HepG2 (cell line): ENCODE data around the gene CYP2W1. TPM values are rescaled to one million over a fixed set of nuclear protein-coding genes. Genes with fewer than 3 reads are reported as not detected.

ENCODE experiments used
- ARHGAP35 ChIP-seq: sonication (generic); formaldehyde crosslinking; IDR thresholded peaks from 2 replicates; pipeline ENCODE4 v1.9.0; 2022; ENCODE audit warnings: mild to moderate bottlenecking, inconsistent platforms, moderate library complexity, missing genetic modification reagents, borderline replicate concordance
- ARNT ChIP-seq: fragments of 450-650 bp; IDR thresholded peaks from 2 replicates; pipeline ENCODE4 v1.6.1; 2017
- CCDC6 ChIP-seq: sonication (generic); formaldehyde crosslinking; IDR thresholded peaks from 2 replicates; pipeline ENCODE4 v1.8.1; 2022; ENCODE audit warnings: mild to moderate bottlenecking, missing genetic modification reagents, moderate library complexity
- CENPT ChIP-seq: sonication (generic); formaldehyde crosslinking; IDR thresholded peaks from 2 replicates; pipeline ENCODE4 v1.8.0; 2022; ENCODE audit warnings: low read depth, mild to moderate bottlenecking, moderate library complexity, missing genetic modification reagents
- FOXA3 ChIP-seq: IDR thresholded peaks from 2 replicates; pipeline ENCODE4 v1.6.1; 2016; ENCODE audit warnings: missing genetic modification reagents, missing compliant biosample characterization
- KDM1A ChIP-seq: IDR thresholded peaks from 2 replicates; pipeline ENCODE4 v1.6.1; 2016; ENCODE audit warnings: missing compliant biosample characterization
- KLF6 ChIP-seq: IDR thresholded peaks from 2 replicates; pipeline ENCODE4 v1.8.0; 2016; ENCODE audit warnings: missing biosample characterization, missing genetic modification reagents
- MBNL3 ChIP-seq: fragments of 250-450 bp; sonication (Bioruptor Pico); conservative IDR thresholded peaks from 2 replicates; pipeline ENCODE4 v1.8.0; 2022; ENCODE audit warnings: mild to moderate bottlenecking, inconsistent platforms
- MED1 ChIP-seq: sonication (generic); formaldehyde crosslinking; IDR thresholded peaks from 2 replicates; pipeline ENCODE4 v1.4.0; 2020; ENCODE audit warnings: missing genetic modification reagents
- NR2F1 ChIP-seq, 2 experiments: fragments of 450-650 bp in 1 of 2; formaldehyde crosslinking in 1 of 2; IDR thresholded peaks; 2 replicates each; pipeline versions ENCODE4 v1.5.0 to v1.6.1; 2016 to 2020; ENCODE audit warnings: mild to moderate bottlenecking in 1 of 2, missing compliant biosample characterization in 1 of 2, missing genetic modification reagents in 1 of 2, moderate library complexity in 1 of 2
- PHF20 ChIP-seq: sonication (generic); formaldehyde crosslinking; IDR thresholded peaks from 2 replicates; pipeline ENCODE4 v1.5.0; 2020; ENCODE audit warnings: mild to moderate bottlenecking, missing genetic modification reagents
- SATB2 ChIP-seq: sonication (generic); formaldehyde crosslinking; IDR thresholded peaks from 2 replicates; pipeline ENCODE4 v1.5.0; 2020; ENCODE audit warnings: missing genetic modification reagents
- STAG1 ChIP-seq: sonication (generic); formaldehyde crosslinking; IDR thresholded peaks from 2 replicates; pipeline ENCODE4 v1.4.0; 2020; ENCODE audit warnings: missing genetic modification reagents
- ZBTB42 ChIP-seq: sonication (generic); formaldehyde crosslinking; IDR thresholded peaks from 2 replicates; pipeline ENCODE4 v1.5.0; 2020; ENCODE audit warnings: mild to moderate bottlenecking, missing genetic modification reagents
- ZBTB49 ChIP-seq: sonication (generic); formaldehyde crosslinking; IDR thresholded peaks from 2 replicates; pipeline ENCODE4 v1.4.0; 2020; ENCODE audit warnings: missing genetic modification reagents, borderline replicate concordance
- ZNF124 ChIP-seq: sonication (generic); formaldehyde crosslinking; IDR thresholded peaks from 2 replicates; pipeline ENCODE4 v1.4.0; 2020; ENCODE audit warnings: missing genetic modification reagents
- ZNF18 ChIP-seq: sonication (generic); formaldehyde crosslinking; IDR thresholded peaks from 2 replicates; pipeline ENCODE4 v1.8.0; 2022; ENCODE audit warnings: mild to moderate bottlenecking, missing genetic modification reagents; ENCODE audit not compliant: insufficient replicate concordance
- ZNF343 ChIP-seq: sonication (generic); formaldehyde crosslinking; IDR thresholded peaks from 2 replicates; pipeline ENCODE4 v1.4.0; 2020; ENCODE audit warnings: mild to moderate bottlenecking, missing genetic modification reagents
- ZNF468 ChIP-seq: sonication (generic); formaldehyde crosslinking; IDR thresholded peaks from 2 replicates; pipeline ENCODE4 v1.8.0; 2022; ENCODE audit warnings: mild to moderate bottlenecking, moderate library complexity, missing genetic modification reagents
- ZNF577 ChIP-seq: sonication (generic); formaldehyde crosslinking; IDR thresholded peaks from 2 replicates; pipeline ENCODE4 v1.4.0; 2020; ENCODE audit warnings: mild to moderate bottlenecking, low read depth, missing genetic modification reagents, borderline replicate concordance
- ZNF7 ChIP-seq: IDR thresholded peaks from 2 replicates; pipeline ENCODE4 v1.6.1; 2016; ENCODE audit warnings: missing biosample characterization, missing genetic modification reagents
- ZNF766 ChIP-seq: sonication (generic); formaldehyde crosslinking; IDR thresholded peaks from 2 replicates; pipeline ENCODE4 v1.5.0; 2020; ENCODE audit warnings: missing genetic modification reagents, borderline replicate concordance
- ZNF768 ChIP-seq: sonication (generic); formaldehyde crosslinking; IDR thresholded peaks from 2 replicates; pipeline ENCODE4 v1.4.0; 2020; ENCODE audit warnings: missing genetic modification reagents
- polyA plus RNA-seq, 8 experiments: library from polyadenylated mRNA; depleted of rRNA in 3 of 8; stranded (reverse) in 7 of 8; unstranded in 1 of 8; fragments of >200 nt; fragmentation: Illumina TruSeq in 4 of 8; extraction: Trizol in 4 of 8; gene quantifications; 2 replicates each; pipeline versions ENCODE4 v1.2.1 to v1.2.3, GENCODE V29; 2011 to 2016; ENCODE audit warnings: low read depth in 4 of 8, missing spikeins in 1 of 8, mixed read lengths in 1 of 8; ENCODE audit not compliant: insufficient read depth in 1 of 8
- total RNA-seq, 5 experiments: library from RNA; depleted of rRNA; stranded (reverse); fragments of >200 nt; fragmentation: Illumina TruSeq; extraction: Trizol; gene quantifications; 2 replicates each; pipeline ENCODE4 v1.2.3, GENCODE V29; 2016; ENCODE audit warnings: low read depth in 1 of 5
- TF ChIP-seq, protein P1 (sequence below): IDR thresholded peaks from 2 replicates; pipeline ENCODE4 v1.6.1; 2016; ENCODE audit warnings: missing compliant biosample characterization, missing genetic modification reagents, borderline replicate concordance
- TF ChIP-seq, protein P2 (sequence below): sonication (generic); formaldehyde crosslinking; IDR thresholded peaks from 2 replicates; pipeline ENCODE4 v1.4.0; 2020; ENCODE audit warnings: mild to moderate bottlenecking, low read depth, missing genetic modification reagents

CYP2W1 gene
- total and polyA plus RNA-seq, 2 of the 13 experiments (the other 11 are each of a cell fraction or from before 2014, with no cell fraction given): 19.5 to 31.7 TPM

- TF ChIP-seq SATB2 (CRISPR knock-in tag): no peak
- TF ChIP-seq ARNT: no peak
- TF ChIP-seq ZNF577 (CRISPR knock-in tag): no peak
- TF ChIP-seq KDM1A: 0 out of 2 replicates have a peak, but pooled peaks have one; percentile 44
- TF ChIP-seq KLF6 (CRISPR knock-in tag): no peak
- no peak for TF ChIP-seq FOXA3 (CRISPR knock-in tag)
- no peak for TF ChIP-seq MBNL3
- TF ChIP-seq ZNF768: peak; percentile 36; the same call in 1 of the 2 replicates
- TF ChIP-seq ZNF124 (CRISPR knock-in tag): no peak
- TF ChIP-seq NR2F1 (CRISPR knock-in tag; IDR thresholded peaks at IDR 0.05): no peak
- no peak for TF ChIP-seq PHF20 (CRISPR knock-in tag)
- no peak for TF ChIP-seq MED1 (CRISPR knock-in tag)
- no peak for TF ChIP-seq ZBTB49 (CRISPR knock-in tag)
- no peak for TF ChIP-seq ZNF343 (CRISPR knock-in tag)
- 0 out of 2 replicates have a peak, but pooled peaks have one; percentile 29 for TF ChIP-seq ZNF468
- no peak for TF ChIP-seq ZNF7 (CRISPR knock-in tag)
- no peak for TF ChIP-seq ZNF766
- no peak for TF ChIP-seq STAG1 (CRISPR knock-in tag)
- TF ChIP-seq, protein P1, sequence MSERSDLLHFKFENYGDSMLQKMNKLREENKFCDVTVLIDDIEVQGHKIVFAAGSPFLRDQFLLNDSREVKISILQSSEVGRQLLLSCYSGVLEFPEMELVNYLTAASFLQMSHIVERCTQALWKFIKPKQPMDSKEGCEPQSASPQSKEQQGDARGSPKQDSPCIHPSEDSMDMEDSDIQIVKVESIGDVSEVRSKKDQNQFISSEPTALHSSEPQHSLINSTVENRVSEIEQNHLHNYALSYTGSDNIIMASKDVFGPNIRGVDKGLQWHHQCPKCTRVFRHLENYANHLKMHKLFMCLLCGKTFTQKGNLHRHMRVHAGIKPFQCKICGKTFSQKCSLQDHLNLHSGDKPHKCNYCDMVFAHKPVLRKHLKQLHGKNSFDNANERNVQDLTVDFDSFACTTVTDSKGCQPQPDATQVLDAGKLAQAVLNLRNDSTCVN (CRISPR knock-in tag): no peak
- no peak for TF ChIP-seq ARHGAP35 (CRISPR knock-in tag)
- TF ChIP-seq CENPT (CRISPR knock-in tag): no peak
- no peak for TF ChIP-seq CCDC6 (CRISPR knock-in tag)
- no peak for TF ChIP-seq ZBTB42 (CRISPR knock-in tag)
- no peak for TF ChIP-seq ZNF18 (CRISPR knock-in tag)
- TF ChIP-seq, protein P2, sequence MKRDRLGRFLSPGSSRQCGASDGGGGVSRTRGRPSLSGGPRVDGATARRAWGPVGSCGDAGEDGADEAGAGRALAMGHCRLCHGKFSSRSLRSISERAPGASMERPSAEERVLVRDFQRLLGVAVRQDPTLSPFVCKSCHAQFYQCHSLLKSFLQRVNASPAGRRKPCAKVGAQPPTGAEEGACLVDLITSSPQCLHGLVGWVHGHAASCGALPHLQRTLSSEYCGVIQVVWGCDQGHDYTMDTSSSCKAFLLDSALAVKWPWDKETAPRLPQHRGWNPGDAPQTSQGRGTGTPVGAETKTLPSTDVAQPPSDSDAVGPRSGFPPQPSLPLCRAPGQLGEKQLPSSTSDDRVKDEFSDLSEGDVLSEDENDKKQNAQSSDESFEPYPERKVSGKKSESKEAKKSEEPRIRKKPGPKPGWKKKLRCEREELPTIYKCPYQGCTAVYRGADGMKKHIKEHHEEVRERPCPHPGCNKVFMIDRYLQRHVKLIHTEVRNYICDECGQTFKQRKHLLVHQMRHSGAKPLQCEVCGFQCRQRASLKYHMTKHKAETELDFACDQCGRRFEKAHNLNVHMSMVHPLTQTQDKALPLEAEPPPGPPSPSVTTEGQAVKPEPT (CRISPR knock-in tag): no peak
Observed at GRCh38 chr7:981793-982510, 1.0 kb upstream of the CYP2W1 start (continued).
